GM19372 (cell line): Measurements from ENCODE around the gene GNLY.
"Not testable (repeated sequence)": the region's sequence is repeated elsewhere in the genome, so short reads cannot be mapped to it uniquely, and the experiment has no call there.

Experiments used
- ATAC-seq: cut with Tn5 transposase; IDR thresholded peaks from one replicate; pipeline ENCODE4 v1.9.1; 2021; ENCODE audit warnings: mild to moderate bottlenecking, low read depth, moderate library complexity; ENCODE audit not compliant: unreplicated experiment

The GNLY gene

GRCh38 chr2:85694052-85695025, at the start of gene GNLY:
Gene GNLY, plus strand, starts transcription at chr2:85694358. Its CDS starts 61 bp downstream, at chr2:85694419.
- no peak for ATAC-seq

DNA sequence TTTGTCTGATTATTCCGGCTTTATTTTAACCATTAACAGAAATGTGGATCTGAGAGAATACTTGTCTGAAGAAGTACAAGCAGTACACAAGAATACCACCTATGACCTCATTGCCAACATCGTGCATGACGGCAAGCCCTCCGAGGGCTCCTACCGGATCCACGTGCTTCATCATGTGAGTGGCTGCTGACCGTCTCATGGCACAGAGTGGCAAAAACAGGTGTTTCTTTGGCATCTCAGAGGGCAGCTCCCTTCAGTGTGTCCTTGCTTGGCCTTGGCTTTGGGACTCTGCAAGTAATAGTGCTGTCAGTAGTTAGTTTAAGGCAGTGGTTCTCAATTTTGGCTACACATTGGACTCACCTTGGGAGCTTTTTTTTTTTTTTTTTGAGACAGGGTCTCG, 49.2 kb upstream of the GNLY start:
- no peak for ATAC-seq

- ATAC-seq = no peak
These were observed 48.0 kb upstream of the GNLY start for GRCh38 chr2:85646166-85646565.

DNA sequence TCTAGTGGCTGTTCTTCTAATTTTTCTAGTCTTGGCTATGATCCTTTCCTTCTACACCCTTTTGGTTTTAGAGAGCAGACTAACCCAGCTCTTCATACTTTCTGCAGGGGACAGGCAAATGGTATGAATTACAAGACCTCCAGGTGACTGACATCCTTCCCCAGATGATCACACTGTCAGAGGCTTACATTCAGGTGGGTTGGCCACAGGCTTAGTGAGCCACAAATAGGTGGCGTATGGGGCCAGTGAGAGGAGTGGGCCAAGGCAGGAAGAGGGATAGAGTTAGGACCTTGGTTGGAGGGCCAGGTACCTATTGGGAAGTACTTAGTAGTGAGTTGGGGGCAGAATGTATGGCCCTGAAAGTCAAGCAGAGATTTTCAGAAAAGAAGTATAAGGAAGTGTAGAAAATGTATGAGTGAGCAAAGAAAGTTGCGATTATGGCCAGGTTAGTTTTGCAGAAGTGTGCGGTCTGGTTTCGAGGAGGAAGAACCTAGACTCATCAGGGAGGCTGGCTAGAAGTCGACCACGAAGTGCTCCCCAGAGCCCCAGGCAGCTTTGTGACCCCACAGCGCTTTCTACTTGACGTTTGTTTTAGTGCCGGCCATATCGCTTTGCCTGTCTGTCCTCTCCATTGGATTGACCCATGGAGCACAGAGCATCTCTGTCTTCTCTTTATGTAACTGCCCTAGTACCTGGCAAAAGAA, 46.2 kb upstream of the GNLY start:
- no peak for ATAC-seq

DNA sequence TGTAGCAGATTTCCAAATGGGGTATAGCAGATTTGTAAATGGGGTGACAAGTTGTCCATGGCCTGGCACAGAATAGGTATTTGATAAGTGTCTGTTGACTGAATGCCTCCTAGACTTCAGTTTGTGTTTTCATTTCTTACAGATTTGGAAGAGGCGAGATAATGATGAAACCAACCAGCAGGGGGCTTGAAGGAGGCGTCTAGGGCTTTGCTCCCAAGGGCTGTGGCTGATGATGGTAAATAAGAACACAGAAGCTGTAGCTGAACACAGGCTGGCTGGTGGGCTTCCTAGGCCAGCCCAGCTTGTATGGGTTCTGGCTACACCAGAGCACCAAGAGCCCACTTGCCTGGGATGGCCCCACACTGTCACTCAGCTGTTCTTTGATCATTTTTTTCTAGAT, 45.5 kb upstream of the GNLY start:
- no peak for ATAC-seq

- no peak for ATAC-seq
These were observed 44.7 kb upstream of the GNLY start for GRCh38 chr2:85649201-85650190.

DNA sequence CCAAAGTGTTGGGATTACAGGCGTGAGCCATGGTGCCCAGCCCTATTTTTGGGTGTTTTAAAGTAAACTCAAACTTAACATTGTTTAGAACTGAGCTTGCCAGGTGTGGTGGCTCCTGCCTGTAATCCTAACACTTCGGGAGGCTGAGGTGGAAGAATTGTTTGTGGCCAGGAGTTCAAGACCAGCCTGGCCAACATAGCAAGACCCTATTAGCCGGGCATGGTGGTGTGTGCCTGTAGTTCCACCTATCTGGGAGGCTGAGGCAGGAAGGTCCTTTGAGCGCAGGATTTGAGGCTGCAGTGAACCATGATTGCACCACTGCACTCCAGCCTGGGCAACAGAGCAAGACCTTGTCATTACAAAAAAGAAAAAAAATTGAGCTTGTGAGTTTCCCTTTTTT, 43.7 kb upstream of the GNLY start:
- no peak for ATAC-seq

DNA sequence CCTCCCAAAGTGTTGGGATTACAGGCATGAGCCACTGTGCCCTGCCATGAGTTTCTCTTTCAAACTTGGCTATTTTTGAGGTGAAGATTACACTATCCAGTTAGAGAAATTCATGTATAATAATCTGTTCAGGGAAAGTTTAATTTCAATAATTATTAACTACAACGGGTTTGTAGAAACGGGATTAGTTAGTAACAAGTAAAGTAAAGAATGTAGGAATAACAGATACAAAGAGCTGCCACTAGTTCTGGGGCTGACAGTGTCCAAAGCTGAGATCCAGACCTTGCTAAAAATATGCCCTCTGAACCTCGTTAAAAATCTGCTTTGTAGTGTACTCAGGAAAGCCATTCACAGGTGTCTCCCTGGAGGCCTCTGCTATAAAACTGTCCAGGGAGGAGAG, 43.1 kb upstream of the GNLY start:
- ATAC-seq = no peak

DNA sequence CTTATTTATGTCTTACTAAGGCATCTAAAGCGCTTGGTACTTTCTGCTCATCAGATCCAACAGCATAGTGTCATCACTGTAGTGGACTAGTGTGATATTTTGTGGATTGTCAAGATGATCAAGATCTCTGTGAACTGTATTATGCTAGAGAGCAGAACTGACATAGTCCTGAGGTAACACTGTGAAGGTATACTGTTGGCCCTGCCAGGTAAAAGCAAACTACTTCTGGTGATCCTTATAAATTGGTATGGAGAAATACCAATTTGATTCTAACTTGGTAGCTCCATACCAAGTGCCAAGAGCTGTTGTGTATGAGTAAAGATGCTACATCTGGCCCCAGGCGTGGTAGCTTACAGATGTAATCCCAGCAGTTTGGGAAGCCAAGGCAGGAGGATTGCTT, 42.1 kb upstream of the GNLY start:
- ATAC-seq = no peak

GRCh38 chr2:85653996-85654395, 40.2 kb upstream of the GNLY start:
- ATAC-seq = no peak

DNA sequence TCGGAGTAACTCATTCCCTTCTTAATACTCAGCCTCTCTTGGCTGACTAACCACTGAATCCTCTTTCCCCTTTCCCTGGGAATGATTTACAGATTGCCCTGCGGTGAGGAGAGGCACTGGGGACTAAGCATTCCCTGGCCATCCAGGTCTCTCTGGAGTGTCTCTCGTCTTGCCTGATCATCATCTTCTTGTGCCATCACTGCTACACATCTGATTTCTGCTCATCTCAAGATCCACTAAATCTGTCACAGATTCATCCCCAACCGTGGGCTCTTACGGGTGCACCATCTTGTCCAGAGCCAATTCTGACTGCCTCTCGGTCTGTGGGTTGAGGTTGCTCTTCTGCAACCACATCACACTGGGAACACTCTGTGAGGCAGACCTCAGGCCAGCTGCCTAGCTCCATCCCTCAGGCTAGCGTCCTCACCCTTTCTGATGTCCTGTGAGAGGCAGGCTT, 38.2 kb upstream of the GNLY start:
- no peak for ATAC-seq

DNA sequence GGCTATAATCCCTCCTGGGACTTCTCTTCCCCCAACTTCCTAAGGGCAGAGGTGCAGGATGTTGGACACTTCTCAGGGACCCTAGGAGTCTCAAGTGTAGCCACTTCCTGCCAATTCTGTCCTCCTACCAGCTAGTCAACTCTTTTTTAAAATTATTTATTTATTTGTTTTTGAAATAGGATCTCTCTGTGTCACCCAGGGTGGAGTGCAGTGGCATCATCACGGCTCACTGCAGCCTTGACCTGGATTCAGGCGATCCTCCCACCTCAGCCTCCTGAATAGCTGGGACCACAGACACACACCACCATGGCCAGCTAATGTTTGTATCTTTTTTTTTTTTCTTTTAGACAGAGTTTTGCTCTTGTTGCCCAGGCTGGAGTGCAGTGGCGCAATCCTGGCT, 37.7 kb upstream of the GNLY start:
- no peak for ATAC-seq

GRCh38 chr2:85657399-85657798, 36.8 kb upstream of the GNLY start:
- ATAC-seq = not testable (repeated sequence)

- no peak for ATAC-seq
These were observed 34.7 kb upstream of the GNLY start for GRCh38 chr2:85659324-85659981.

DNA sequence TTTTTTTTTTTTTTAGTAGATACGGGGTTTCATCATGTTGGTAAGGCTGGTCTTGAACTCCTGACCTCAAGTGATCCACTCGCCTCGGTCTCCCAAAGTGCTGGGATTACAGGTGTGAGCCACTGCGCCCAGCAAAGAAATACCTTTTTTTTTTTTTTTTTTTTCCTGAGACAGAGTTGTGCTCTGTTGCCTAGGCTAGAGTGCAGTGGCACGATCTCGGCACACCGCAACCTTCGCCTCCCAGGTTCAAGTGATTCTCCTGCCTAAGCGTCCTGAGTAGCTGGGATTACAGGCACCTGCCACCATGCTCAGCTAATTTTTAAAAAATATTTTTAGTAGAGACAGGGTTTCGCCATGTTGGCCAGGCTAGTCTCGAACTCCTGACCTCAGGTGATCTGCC, 33.9 kb upstream of the GNLY start:
- not testable (repeated sequence) for ATAC-seq

GRCh38 chr2:85660725-85661124, 33.4 kb upstream of the GNLY start:
- no peak for ATAC-seq

GRCh38 chr2:85661139-85661858, 32.9 kb upstream of the GNLY start:
- ATAC-seq = no peak

GRCh38 chr2:85662899-85663593, 31.1 kb upstream of the GNLY start:
- ATAC-seq = no peak
